ENCODE measurements around the gene IQCM. TPM values are rescaled to one million over a fixed set of nuclear protein-coding genes. Genes with fewer than 3 reads are reported as not detected.
A peak's percentile ranks its signal among the peaks of the same experiment; 100 is the strongest.

IQCM gene
- total and polyA plus RNA-seq, 12 donors = not detected

DNA sequence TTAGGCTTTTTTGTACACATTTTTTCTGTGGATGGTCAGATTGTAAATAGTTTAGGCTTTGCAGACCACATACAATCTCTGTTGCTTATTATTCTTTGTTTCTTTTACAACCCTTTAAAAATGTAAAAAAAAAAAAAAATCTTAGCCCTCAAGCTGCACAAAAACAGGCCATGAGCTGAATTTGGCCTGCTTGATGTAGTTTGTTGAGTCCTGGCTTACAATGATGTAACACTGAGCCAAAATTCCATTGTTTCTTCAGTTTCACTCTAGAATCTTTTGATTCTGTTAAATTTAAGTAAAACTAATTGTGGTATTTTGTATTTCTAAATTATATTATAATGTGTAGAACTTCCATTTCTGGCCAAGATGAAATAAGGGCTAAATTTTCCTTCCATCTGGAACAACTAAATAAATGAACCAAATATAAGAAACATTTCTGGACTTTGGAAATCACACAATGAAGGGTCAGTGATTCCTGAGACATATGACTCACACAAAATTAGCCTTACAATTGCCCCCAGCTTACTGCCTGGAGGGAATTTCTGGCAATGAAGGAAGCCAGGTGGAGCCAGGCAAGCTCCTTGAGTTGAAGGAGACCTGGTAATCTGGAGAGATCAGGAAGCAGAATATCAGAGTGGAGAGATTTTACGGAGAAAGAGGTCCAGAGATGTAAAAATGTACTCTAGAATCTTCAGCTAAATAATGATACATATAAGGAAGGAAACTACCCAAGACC is 29.8 kb downstream of the IQCM start:
- H3K27ac ChIP-seq = no peak overlapping the region
- no peaks in the 10 kb centered on the region for H3K36me3 ChIP-seq
- peaks cover 0 to 3% (median 0%) of the 10 kb centered on the region in 9 donors for H3K4me1 ChIP-seq
- WGBS, 2 donors = 77 to 80% methylated on average over 1 of the region's 1 CpG
- DNase-seq (no peak), ATAC-seq (peak in 1 of 8 donors; percentile 38)
- no peak overlapping the region for H3K4me3 ChIP-seq
- intact Hi-C loops (cut with DNase I) = no loop called here
- TF ChIP-seq, protein P1, sequence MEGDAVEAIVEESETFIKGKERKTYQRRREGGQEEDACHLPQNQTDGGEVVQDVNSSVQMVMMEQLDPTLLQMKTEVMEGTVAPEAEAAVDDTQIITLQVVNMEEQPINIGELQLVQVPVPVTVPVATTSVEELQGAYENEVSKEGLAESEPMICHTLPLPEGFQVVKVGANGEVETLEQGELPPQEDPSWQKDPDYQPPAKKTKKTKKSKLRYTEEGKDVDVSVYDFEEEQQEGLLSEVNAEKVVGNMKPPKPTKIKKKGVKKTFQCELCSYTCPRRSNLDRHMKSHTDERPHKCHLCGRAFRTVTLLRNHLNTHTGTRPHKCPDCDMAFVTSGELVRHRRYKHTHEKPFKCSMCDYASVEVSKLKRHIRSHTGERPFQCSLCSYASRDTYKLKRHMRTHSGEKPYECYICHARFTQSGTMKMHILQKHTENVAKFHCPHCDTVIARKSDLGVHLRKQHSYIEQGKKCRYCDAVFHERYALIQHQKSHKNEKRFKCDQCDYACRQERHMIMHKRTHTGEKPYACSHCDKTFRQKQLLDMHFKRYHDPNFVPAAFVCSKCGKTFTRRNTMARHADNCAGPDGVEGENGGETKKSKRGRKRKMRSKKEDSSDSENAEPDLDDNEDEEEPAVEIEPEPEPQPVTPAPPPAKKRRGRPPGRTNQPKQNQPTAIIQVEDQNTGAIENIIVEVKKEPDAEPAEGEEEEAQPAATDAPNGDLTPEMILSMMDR (IDR thresholded peaks at IDR 0.05) = no peak
- no peaks in the 10 kb centered on the region for H3K27me3 ChIP-seq
- H3K9me3 ChIP-seq = no peaks in the 10 kb centered on the region

DNA sequence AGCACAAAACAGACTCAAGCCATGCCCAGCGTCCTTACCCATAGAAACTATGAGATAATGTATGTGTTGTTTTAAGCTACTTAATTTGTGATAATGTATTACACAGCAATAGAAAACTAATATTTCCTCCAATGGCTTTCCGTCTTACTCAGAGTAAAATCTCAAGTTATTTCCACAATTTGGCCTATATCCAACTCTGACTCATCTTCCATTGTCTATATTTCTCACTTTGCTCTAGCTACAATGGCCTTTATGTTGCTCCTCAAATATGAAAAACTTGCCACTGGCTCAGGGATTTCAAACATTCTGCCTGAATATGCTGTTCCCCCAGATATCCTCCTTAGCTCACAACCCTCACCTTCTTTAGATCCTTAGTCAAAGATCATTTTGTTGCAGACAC is 31.6 kb downstream of the IQCM start:
- no peak for ATAC-seq
- no peaks in the 10 kb centered on the region for H3K27me3 ChIP-seq
- no peaks in the 10 kb centered on the region for H3K9me3 ChIP-seq
- no peak overlapping the region for H3K4me3 ChIP-seq
- WGBS, 2 donors = 72 to 88% methylated on average over 2 of the region's 2 CpGs
- no peak overlapping the region for H3K27ac ChIP-seq
- H3K36me3 ChIP-seq = no peaks in the 10 kb centered on the region
- no peaks in the 10 kb centered on the region for H3K4me1 ChIP-seq
- TF ChIP-seq, protein P1 (IDR thresholded peaks at IDR 0.05) = no peak
- no peak for DNase-seq
- intact Hi-C loops (cut with DNase I) = no loop called here

DNA sequence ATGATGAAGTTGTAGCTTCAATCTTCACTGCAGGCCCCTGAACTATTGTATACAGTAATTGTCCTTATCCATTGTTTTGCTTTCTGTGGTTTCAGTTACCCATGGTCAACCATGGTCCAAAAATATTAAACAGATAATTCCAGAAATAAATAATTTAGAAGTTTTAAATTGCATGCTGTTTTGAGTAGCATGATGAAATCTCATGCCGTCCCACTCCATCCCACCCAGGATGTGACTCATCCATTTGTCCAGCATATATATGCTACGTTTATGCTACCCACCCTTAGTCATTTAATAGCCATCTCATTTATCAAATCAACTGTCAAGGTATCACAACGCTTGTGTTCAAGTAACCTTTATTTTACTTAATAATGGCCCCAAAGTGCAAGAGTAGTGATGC is 34.5 kb downstream of the IQCM start:
- H3K27me3 ChIP-seq = no peaks in the 10 kb centered on the region
- no peaks in the 10 kb centered on the region for H3K36me3 ChIP-seq
- DNase-seq (no peak), ATAC-seq (no peak)
- WGBS, 2 donors = 63 to 79% methylated on average over 3 of the region's 3 CpGs
- no peaks in the 10 kb centered on the region for H3K4me1 ChIP-seq
- TF ChIP-seq, protein P1 (IDR thresholded peaks at IDR 0.05) = no peak
- intact Hi-C loops (cut with DNase I) = no loop called here
- H3K4me3 ChIP-seq = no peak overlapping the region
- no peak overlapping the region for H3K27ac ChIP-seq
- H3K9me3 ChIP-seq = peaks cover 0 to 10% (median 0%) of the 10 kb centered on the region in 11 donors

DNA sequence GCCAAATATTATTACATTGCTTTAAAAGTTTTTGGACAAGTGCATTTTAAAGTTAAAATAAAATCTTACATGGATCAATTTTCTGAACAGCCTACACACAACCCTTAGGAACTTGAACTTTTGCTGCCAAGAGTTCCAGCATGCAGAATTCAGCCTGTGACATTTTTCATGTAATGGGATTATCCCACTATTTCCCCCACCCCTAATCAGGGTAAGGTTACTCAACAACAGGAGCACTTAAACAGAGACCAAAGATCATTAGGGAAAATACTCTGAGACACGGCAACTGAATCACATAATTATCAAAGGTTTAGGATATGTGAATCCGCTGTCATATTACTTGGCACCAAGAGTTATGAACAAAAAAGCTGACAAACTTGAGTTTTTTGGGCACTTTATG is 47.2 kb downstream of the IQCM start:
- TF ChIP-seq, protein P1 (IDR thresholded peaks at IDR 0.05) = no peak
- Histone ChIP-seq H3K27me3 (no peaks in the 10 kb centered on the region), H3K9me3 (peaks cover 0 to 9% (median 0%) of the 10 kb centered on the region in 11 donors), H3K27ac (no peak overlapping the region), H3K4me1 (no peaks in the 10 kb centered on the region), H3K36me3 (no peaks in the 10 kb centered on the region), H3K4me3 (no peak overlapping the region)
- intact Hi-C loops (cut with DNase I) = loop anchor here in 1 of 10 donors (2.0 kb wide), 1 partner anchor 22 kb away; no protein-coding TSS in a partner anchor
- DNase-seq = no peak
- ATAC-seq = no peak
- 92 to 99% methylated on average over 2 of the region's 2 CpGs for WGBS, 2 donors
